Prostate gland (tissue), 2 donors: ENCODE data around the gene SF3A2.

ENCODE experiments used
- CTCF ChIP-seq, 4 experiments: fragments of 200-600 bp in 2 of 4; fragments of 450-650 bp in 2 of 4; sonication (generic) in 2 of 4; IDR thresholded peaks; 1 replicate in 3 of 4; 2 replicates in 1 of 4; pipeline ENCODE4 v1.5.1; 2016 to 2019; ENCODE audit warnings: antibody characterized with exemption in 4 of 4, mild to moderate bottlenecking in 2 of 4, moderate library complexity in 2 of 4
- POLR2A ChIP-seq: fragments of 450-650 bp; IDR thresholded peaks from one replicate; pipeline ENCODE4 v1.6.1; 2016; ENCODE audit warnings: antibody characterized with exemption, mild to moderate bottlenecking
- POLR2AphosphoS5 ChIP-seq: sonication (generic); formaldehyde crosslinking; IDR thresholded peaks from one replicate; pipeline ENCODE4 v1.6.1; 2017; ENCODE audit warnings: antibody characterized with exemption

- no peak for TF ChIP-seq CTCF (IDR thresholded peaks at IDR 0.05)
- TF ChIP-seq POLR2A, result no peak
- no peak for TF ChIP-seq POLR2AphosphoS5
These were observed 45.6 kb downstream of the SF3A2 start, which contains the start of gene PEAK3 for GRCh38 chr19:2282062-2282861.
